HPDE6-E6E7 (cell line): ENCODE data around the gene ZP3.
"Not testable (repeated sequence)": the region's sequence is repeated elsewhere in the genome, so short reads cannot be mapped to it uniquely, and the experiment has no call there.

Experiments used
- DNase-seq: peaks from one replicate; pipeline ENCODE4 v3.0.0; 2011; ENCODE audit warnings: missing footprints; ENCODE audit errors: extremely low spot score

The ZP3 gene

DNA sequence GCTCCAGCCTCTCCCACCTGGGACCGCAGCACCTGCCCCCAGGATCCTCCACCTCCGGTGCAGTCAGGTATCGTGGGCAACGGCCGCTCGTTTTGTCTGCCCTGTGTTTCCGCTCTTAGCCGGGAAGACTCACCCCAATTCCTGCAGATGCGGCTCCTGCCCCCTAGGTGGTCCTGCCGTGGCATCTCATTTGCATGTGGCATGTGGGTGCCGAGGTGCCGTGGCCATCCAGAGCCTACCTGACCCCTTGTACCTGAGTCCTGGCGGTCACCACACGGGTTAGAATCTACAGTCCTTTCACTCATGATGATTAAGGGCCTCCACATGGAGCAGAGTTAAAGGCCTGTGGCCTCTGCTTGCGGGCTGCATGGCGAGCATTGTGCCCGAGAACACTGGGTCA lies 58.3 kb downstream of the ZP3 start:
- not testable (repeated sequence) for DNase-seq

DNA sequence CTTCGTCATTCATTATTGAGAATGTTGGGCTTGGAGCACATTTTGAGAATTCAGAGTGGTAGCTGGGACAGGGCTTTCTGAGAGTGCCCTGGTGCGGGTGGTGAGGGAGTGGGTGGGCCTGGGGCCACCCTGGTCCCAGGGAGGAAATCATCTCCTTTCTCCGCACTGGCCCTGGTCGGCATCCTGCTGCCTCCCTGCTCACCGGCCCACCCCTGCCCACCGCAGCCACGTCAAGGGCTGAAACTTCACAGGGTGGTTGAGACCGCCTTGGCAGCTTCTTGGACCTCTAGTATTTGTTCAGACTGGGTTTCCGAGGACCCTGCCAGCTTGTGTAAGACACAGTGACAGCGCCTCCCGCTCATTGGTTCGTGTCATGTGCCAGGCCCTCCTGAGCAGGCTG lies 59.7 kb downstream of the ZP3 start:
- DNase-seq: not testable (repeated sequence)

DNA sequence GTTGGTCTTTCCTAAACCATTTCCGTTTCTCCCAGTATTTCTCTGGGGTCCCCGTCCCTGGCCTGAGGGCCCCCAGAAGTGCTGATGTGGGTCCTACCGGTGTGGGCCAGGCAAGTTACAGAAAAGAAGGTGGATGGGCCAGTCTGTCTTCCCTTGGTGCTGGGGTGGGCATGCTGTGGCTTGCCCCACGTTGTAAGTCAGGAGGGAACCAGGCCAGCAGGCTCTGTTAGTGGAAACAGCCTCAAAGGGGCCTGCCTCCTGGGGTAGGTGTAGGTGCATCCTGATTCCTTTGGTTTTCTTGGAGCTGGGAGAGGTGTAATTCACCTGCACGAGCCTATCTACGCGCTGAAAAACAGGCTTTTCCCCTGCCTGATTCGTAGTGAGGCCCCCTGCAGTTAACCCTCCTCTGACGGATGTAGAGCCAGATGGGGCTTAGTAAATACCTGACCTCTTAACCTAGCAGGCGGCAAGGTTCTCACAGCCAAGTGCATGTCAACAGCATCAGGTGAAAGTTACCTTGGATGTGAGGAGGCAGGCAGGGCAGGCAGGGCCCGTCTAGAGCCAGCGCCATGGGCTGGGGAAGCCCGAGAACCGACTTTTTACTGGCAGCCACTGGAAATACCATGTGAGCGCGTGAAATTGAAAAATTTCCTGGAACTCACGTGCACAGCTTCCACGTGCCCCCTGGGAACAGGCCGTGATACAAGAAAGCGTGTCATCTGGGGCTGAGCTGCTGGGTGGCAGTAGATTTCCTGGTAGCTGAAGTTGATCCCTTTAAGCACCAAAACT lies 61.3 kb downstream of the ZP3 start:
- DNase-seq: not testable (repeated sequence)

DNA sequence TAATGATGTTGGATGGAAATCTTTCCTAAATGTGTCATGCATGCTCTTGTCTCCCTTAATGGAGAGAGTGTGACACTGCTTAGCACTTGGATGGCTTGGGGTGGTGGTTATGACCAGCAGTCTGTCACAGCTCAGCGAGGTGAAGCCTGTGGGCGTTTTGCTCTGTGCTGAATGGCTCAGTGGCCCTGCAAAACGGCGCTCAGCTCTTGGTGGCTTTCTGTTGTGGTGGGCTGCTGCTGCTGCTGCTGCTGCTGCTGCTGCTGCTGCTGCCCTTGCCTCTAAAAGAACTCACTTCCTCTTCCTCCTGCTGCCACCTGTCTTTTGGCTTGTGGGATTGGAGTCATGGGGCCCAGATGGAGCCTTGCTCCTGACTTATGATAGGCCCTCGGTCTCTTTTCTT lies 61.9 kb downstream of the ZP3 start:
- not testable (repeated sequence) for DNase-seq

DNA sequence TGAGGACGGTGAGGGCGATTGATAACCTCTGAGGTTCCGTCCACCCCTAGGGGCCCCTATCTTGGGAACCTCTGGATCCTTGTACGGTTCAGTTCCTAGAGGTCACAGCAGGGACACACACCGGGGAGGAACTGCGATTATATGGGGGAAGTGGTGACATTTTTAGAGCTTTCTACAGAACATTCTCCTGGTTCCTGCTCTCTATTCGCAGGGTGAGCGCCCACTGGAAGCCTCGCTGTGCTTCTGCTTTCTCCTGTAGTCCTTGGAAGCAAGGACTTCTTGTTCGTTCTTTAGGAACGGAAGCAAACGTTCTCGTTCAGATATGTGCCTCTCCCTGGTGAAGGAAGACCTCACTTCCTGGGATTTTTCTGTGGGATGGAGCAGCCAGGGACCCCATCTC lies 63.2 kb downstream of the ZP3 start:
- DNase-seq: not testable (repeated sequence)
